A673 (cell line): Measurements from ENCODE around the gene TMPRSS11E.
"Not testable (repeated sequence)": the region's sequence is repeated elsewhere in the genome, so short reads cannot be mapped to it uniquely, and the experiment has no call there.

ENCODE experiments used
- CTCF ChIP-seq: fragments of 300-800, 200-600 bp; sonication (generic); conservative IDR thresholded peaks from 2 replicates; pipeline ENCODE4 v1.5.1; 2017; ENCODE audit warnings: low read depth, mild to moderate bottlenecking, antibody characterized with exemption, low read length, moderate library complexity, mixed read lengths
- EZH2 ChIP-seq: fragments of 200-600 bp; sonication (generic); IDR thresholded peaks from 2 replicates; pipeline ENCODE4 v1.6.1; 2017; ENCODE audit warnings: borderline replicate concordance, low read depth, mild to moderate bottlenecking, mixed read lengths, antibody characterized with exemption, low read length; ENCODE audit not compliant: poor library complexity, severe bottlenecking

GRCh38 chr4:68405718-68406478 lies 41.4 kb upstream of the TMPRSS11E start:
- not testable (repeated sequence) for TF ChIP-seq CTCF, EZH2
